GM23248 (cell line): ENCODE results near the gene ACE2. TPM values are rescaled to one million over a fixed set of nuclear protein-coding genes. Genes with fewer than 3 reads are reported as not detected.

Experiments
- DNase-seq: peaks from one replicate; pipeline ENCODE4 v3.0.0-alpha.2; 2015
- H2AFZ ChIP-seq: fragments of 200-600 bp; sonication (generic); 2 replicates; pipeline ENCODE4 v1.6.1; 2016; ENCODE audit warnings: antibody characterized with exemption
- H3F3A ChIP-seq: fragments of 200-600 bp; sonication (generic); 2 replicates; pipeline ENCODE4 v1.6.1; 2016; ENCODE audit warnings: mild to moderate bottlenecking, antibody characterized with exemption, mixed run types; ENCODE audit not compliant: insufficient read depth
- H3K27ac ChIP-seq: fragments of 200-600 bp; sonication (generic); 2 replicates; pipeline ENCODE4 v1.5.1; 2016; ENCODE audit warnings: mild to moderate bottlenecking
- H3K27me3 ChIP-seq: fragments of 200-600 bp; sonication (generic); replicated peaks from 2 replicates; pipeline ENCODE4 v1.6.1; 2016; ENCODE audit warnings: mild to moderate bottlenecking; ENCODE audit not compliant: insufficient read depth
- H3K36me3 ChIP-seq: fragments of 200-600 bp; sonication (generic); 2 replicates; pipeline ENCODE4 v1.6.1; 2016; ENCODE audit warnings: low read depth, mild to moderate bottlenecking
- H3K4me1 ChIP-seq: fragments of 200-600 bp; sonication (generic); 2 replicates; pipeline ENCODE4 v1.6.1; 2016; ENCODE audit warnings: mild to moderate bottlenecking; ENCODE audit not compliant: insufficient read depth
- H3K4me2 ChIP-seq: fragments of 200-600 bp; sonication (generic); one replicate; pipeline ENCODE4 v1.6.1; 2016; ENCODE audit warnings: mild to moderate bottlenecking; ENCODE audit not compliant: unreplicated experiment
- H3K4me3 ChIP-seq: fragments of 200-600 bp; sonication (generic); 2 replicates; pipeline ENCODE4 v1.5.1; 2016; ENCODE audit warnings: mild to moderate bottlenecking
- H3K79me2 ChIP-seq: fragments of 200-600 bp; sonication (generic); 2 replicates; pipeline ENCODE4 v1.6.1; 2016; ENCODE audit warnings: mild to moderate bottlenecking; ENCODE audit not compliant: insufficient read depth
- H3K9ac ChIP-seq: fragments of 200-600 bp; sonication (generic); 2 replicates; pipeline ENCODE4 v1.6.1; 2016; ENCODE audit warnings: mild to moderate bottlenecking
- H3K9me2 ChIP-seq: fragments of 200-600 bp; sonication (generic); 2 replicates; pipeline ENCODE4 v1.6.1; 2016; ENCODE audit warnings: mixed run types, mild to moderate bottlenecking, moderate library complexity; ENCODE audit not compliant: insufficient read depth
- H3K9me3 ChIP-seq: fragments of 200-600 bp; sonication (generic); one replicate; pipeline ENCODE4 v1.6.1; 2017; ENCODE audit warnings: low read depth
- H4K20me1 ChIP-seq: fragments of 200-600 bp; sonication (generic); 2 replicates; pipeline ENCODE4 v1.6.0; 2016; ENCODE audit not compliant: insufficient read depth
- EZH2 ChIP-seq: fragments of 200-600 bp; sonication (generic); IDR thresholded peaks from 2 replicates; pipeline ENCODE4 v1.6.1; 2018; ENCODE audit warnings: antibody characterized with exemption, mild to moderate bottlenecking; ENCODE audit not compliant: insufficient read depth, poor library complexity, severe bottlenecking
- EZH2phosphoT487 ChIP-seq: fragments of 200-600 bp; sonication (generic); IDR thresholded peaks from 2 replicates; pipeline ENCODE4 v1.6.1; 2018; ENCODE audit warnings: antibody characterized with exemption, moderate library complexity, mild to moderate bottlenecking, low read depth; ENCODE audit not compliant: insufficient read depth
- WGBS, 2 experiments: methylation state at CpG; one replicate each; pipeline ENCODE4 v1.1.6; 2015 to 2017; ENCODE audit warnings: low lambda C conversion rate in 2 of 2, low coverage in 1 of 2; ENCODE audit errors: missing lambda C conversion rate in 2 of 2; 5-methylcytosine and 5-hydroxymethylcytosine counted together
- in situ Hi-C: fragments of 300-500 bp; cut with MboI; formaldehyde crosslinking; loops from 2 replicates; pipeline ENCODE4 v1.15.0; 2020
- polyA plus RNA-seq: library from polyadenylated mRNA; unstranded; fragments of >200 nt; fragmentation: Nextera tagmentation; extraction: Ambion mirVana; gene quantifications from 2 replicates; pipeline ENCODE4 v1.2.1, GENCODE V29; 2016
- total RNA-seq: library from RNA; depleted of rRNA; stranded (reverse); fragments of >200 nt; shearing (Covaris generic); gene quantifications from 2 replicates; pipeline ENCODE4 v1.2.3, GENCODE V29; 2014

The ACE2 gene
- total and polyA plus RNA-seq, 2 experiments from 2014 or later: not detected

- Histone ChIP-seq H3K4me3 (no peak overlapping the region), H3K36me3 (no peaks in the 10 kb centered on the region), H3F3A (no peaks in the 10 kb centered on the region), H3K9me2 (no peaks in the 10 kb centered on the region), H3K9ac (no peak overlapping the region), H3K27me3 (no peaks in the 10 kb centered on the region), H3K79me2 (no peaks in the 10 kb centered on the region), H3K4me1 (no peaks in the 10 kb centered on the region), H2AFZ (no peak overlapping the region), H3K4me2 (no peak overlapping the region), H3K9me3 (no peaks in the 10 kb centered on the region), H4K20me1 (no peaks in the 10 kb centered on the region), H3K27ac (no peak overlapping the region)
- WGBS, 2 experiments: 0 to 15% methylated on average over 1 of the region's 1 CpG
- TF ChIP-seq EZH2 (no peak), EZH2phosphoT487 (no peak)
- in situ Hi-C loops: no loop called here
- DNase-seq: no peak
Measured at GRCh38 chrX:15606136-15606535, 5.4 kb upstream of the ACE2 start.

GRCh38 chrX:15605226-15605625 is 4.5 kb upstream of the ACE2 start:
- Histone ChIP-seq H2AFZ (no peak overlapping the region), H3K36me3 (no peaks in the 10 kb centered on the region), H3K4me3 (no peak overlapping the region), H4K20me1 (no peaks in the 10 kb centered on the region), H3F3A (no peaks in the 10 kb centered on the region), H3K9ac (no peak overlapping the region), H3K9me2 (no peaks in the 10 kb centered on the region), H3K4me2 (no peak overlapping the region), H3K79me2 (no peaks in the 10 kb centered on the region), H3K4me1 (no peaks in the 10 kb centered on the region), H3K9me3 (no peaks in the 10 kb centered on the region), H3K27me3 (no peaks in the 10 kb centered on the region), H3K27ac (no peak overlapping the region)
- TF ChIP-seq EZH2phosphoT487 (no peak), EZH2 (no peak)
- DNase-seq: no peak
- in situ Hi-C loops: no loop called here
- 0 to 25% methylated on average over 1 of the region's 1 CpG for WGBS, 2 experiments

- DNase-seq: no peak
- no peak overlapping the region for H2AFZ ChIP-seq
- no peaks in the 10 kb centered on the region for H3K9me2 ChIP-seq
- in situ Hi-C loops: no loop called here
- no peaks in the 10 kb centered on the region for H3K36me3 ChIP-seq
- H4K20me1 ChIP-seq: no peaks in the 10 kb centered on the region
- no peaks in the 10 kb centered on the region for H3K9me3 ChIP-seq
- no peaks in the 10 kb centered on the region for H3K27me3 ChIP-seq
- TF ChIP-seq EZH2phosphoT487: no peak
- TF ChIP-seq EZH2: no peak
- no peak overlapping the region for H3K9ac ChIP-seq
- 47 to 55% methylated on average over 4 to 5 of the region's 5 CpGs for WGBS, 2 experiments
- H3K79me2 ChIP-seq: no peaks in the 10 kb centered on the region
- no peaks in the 10 kb centered on the region for H3F3A ChIP-seq
- no peaks in the 10 kb centered on the region for H3K4me1 ChIP-seq
- H3K27ac ChIP-seq: no peak overlapping the region
- no peak overlapping the region for H3K4me3 ChIP-seq
- H3K4me2 ChIP-seq: no peak overlapping the region
Measured at GRCh38 chrX:15602761-15603160, 2.0 kb upstream of the ACE2 start.

GRCh38 chrX:15601932-15602331 is 1.2 kb upstream of the ACE2 start:
- Histone ChIP-seq H3K9ac (no peak overlapping the region), H4K20me1 (no peaks in the 10 kb centered on the region), H2AFZ (no peak overlapping the region), H3K4me2 (no peak overlapping the region), H3K27me3 (no peaks in the 10 kb centered on the region), H3F3A (no peaks in the 10 kb centered on the region), H3K9me3 (no peaks in the 10 kb centered on the region), H3K4me1 (no peaks in the 10 kb centered on the region), H3K27ac (no peak overlapping the region), H3K4me3 (no peak overlapping the region), H3K36me3 (no peaks in the 10 kb centered on the region), H3K79me2 (no peaks in the 10 kb centered on the region), H3K9me2 (no peaks in the 10 kb centered on the region)
- DNase-seq: no peak
- no peak for TF ChIP-seq EZH2
- no peak for TF ChIP-seq EZH2phosphoT487
- in situ Hi-C loops: no loop called here
- WGBS, 2 experiments: 19 to 24% methylated on average over 3 of the region's 3 CpGs

- Histone ChIP-seq H3K4me3 (no peak overlapping the region), H2AFZ (no peak overlapping the region), H3K27ac (no peak overlapping the region), H3K9me3 (no peaks in the 10 kb centered on the region), H4K20me1 (no peaks in the 10 kb centered on the region), H3K9me2 (no peaks in the 10 kb centered on the region), H3K9ac (no peak overlapping the region), H3K4me2 (no peak overlapping the region), H3K4me1 (no peaks in the 10 kb centered on the region), H3K27me3 (no peaks in the 10 kb centered on the region), H3K36me3 (no peaks in the 10 kb centered on the region), H3K79me2 (no peaks in the 10 kb centered on the region), H3F3A (no peaks in the 10 kb centered on the region)
- TF ChIP-seq EZH2 (no peak), EZH2phosphoT487 (no peak)
- in situ Hi-C loops: no loop called here
- no peak for DNase-seq
Measured at GRCh38 chrX:15600049-15600448, 711 bp downstream of the ACE2 start.
